ENCODE results near the gene TMEM134. TPM values are rescaled to one million over a fixed set of nuclear protein-coding genes. Genes with fewer than 3 reads are reported as not detected.

TMEM134 gene
- total RNA-seq, 1 donor from 2014 or later: 51.4 TPM

DNA sequence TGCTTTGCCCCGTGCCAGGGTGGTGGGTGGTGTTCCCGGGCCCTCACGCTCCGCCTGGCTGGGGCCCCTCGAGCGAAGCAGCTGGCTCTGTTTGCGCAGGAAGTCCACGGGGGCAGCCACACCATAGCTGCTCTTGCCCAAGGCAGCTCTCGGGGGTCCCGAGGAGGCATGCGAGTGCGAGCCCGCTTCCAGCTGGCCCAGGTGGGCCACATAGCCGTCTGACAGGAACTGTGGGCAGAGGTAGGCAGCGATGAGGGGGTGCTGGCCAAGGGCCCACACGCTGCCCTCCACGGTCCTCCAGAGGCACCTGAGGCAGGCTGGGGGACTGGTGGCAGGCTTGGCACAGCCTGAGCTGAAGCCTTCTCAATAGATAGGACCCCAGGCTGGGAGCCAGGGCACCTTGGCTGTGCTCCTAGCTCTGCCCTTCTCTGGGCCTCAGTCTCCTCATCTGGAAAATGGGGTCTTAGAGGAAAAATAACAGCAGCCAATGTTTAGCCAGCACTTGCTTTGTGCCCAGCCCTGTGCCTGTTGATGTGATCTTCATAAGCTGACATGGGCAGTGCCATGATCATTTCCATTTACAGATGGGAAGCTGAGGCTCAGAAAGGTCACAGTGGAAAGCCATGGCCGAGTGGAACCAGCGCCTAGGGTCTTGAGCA, 23.1 kb upstream of the TMEM134 start:
- no peaks in the 10 kb centered on the region for H3K27me3 Mint-ChIP-seq (ENCODE audit: unreplicated experiment)
- no peak for DNase-seq (ENCODE audit: extremely low spot score, unreplicated experiment)
- H3K4me1 Mint-ChIP-seq (ENCODE audit: unreplicated experiment): peaks cover 2% of the 10 kb centered on the region
- H3K27ac Mint-ChIP-seq (ENCODE audit: unreplicated experiment): no peak overlapping the region
- TF ChIP-seq, protein P1, sequence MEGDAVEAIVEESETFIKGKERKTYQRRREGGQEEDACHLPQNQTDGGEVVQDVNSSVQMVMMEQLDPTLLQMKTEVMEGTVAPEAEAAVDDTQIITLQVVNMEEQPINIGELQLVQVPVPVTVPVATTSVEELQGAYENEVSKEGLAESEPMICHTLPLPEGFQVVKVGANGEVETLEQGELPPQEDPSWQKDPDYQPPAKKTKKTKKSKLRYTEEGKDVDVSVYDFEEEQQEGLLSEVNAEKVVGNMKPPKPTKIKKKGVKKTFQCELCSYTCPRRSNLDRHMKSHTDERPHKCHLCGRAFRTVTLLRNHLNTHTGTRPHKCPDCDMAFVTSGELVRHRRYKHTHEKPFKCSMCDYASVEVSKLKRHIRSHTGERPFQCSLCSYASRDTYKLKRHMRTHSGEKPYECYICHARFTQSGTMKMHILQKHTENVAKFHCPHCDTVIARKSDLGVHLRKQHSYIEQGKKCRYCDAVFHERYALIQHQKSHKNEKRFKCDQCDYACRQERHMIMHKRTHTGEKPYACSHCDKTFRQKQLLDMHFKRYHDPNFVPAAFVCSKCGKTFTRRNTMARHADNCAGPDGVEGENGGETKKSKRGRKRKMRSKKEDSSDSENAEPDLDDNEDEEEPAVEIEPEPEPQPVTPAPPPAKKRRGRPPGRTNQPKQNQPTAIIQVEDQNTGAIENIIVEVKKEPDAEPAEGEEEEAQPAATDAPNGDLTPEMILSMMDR (IDR thresholded peaks at IDR 0.05): no peak
- H3K36me3 Mint-ChIP-seq (ENCODE audit: unreplicated experiment): peaks cover 17% of the 10 kb centered on the region
- H3K4me3 Mint-ChIP-seq (ENCODE audit: unreplicated experiment): no peak overlapping the region
- no peaks in the 10 kb centered on the region for H3K9me3 Mint-ChIP-seq (ENCODE audit: unreplicated experiment)

DNA sequence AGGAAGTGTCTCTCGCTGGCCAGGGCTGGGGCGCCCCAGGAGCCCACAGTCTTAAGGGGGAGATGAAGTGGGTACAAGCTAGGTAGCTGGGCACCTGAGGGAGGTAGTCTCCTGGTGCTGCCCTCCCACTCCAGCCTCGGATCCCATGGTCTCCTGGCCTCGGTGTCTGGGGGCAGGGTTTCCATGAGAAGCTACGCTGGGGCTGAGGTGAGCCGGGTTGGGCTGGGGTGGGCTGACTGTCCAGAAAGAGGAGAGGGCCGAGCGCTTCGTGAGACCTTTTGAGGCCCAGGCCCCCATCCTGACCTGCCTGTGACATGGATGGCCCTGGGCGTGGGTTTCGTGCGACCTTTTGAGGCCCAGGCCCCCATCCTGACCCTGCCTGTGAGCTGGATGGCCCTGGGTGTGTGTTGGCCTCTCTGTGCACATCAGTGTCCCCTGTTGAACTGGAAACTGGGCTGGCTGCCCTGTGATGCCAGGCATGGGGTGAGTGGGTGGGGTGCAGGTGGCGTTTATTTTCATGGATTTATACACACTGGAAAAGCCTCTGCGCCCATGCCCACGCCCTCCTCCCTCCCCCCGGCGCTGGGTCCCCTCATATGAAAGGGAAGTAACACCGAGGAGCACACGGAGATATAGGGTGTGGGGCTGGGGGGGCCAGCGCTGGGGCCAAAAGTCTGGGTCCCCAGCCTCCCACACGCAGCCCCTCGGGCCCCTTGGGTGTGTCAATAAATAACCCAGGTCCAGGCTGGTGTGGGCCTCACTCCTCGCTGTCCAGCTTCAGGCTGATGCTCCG, 22.4 kb upstream of the TMEM134 start:
- TF ChIP-seq, protein P1 (IDR thresholded peaks at IDR 0.05): no peak
- H3K4me1 Mint-ChIP-seq (ENCODE audit: unreplicated experiment): peaks cover 2% of the 10 kb centered on the region
- H3K4me3 Mint-ChIP-seq (ENCODE audit: unreplicated experiment): no peak overlapping the region
- H3K27ac Mint-ChIP-seq (ENCODE audit: unreplicated experiment): no peak overlapping the region
- H3K27me3 Mint-ChIP-seq (ENCODE audit: unreplicated experiment): no peaks in the 10 kb centered on the region
- H3K36me3 Mint-ChIP-seq (ENCODE audit: unreplicated experiment): peaks cover 17% of the 10 kb centered on the region
- DNase-seq (ENCODE audit: extremely low spot score, unreplicated experiment): no peak
- no peaks in the 10 kb centered on the region for H3K9me3 Mint-ChIP-seq (ENCODE audit: unreplicated experiment)

DNA sequence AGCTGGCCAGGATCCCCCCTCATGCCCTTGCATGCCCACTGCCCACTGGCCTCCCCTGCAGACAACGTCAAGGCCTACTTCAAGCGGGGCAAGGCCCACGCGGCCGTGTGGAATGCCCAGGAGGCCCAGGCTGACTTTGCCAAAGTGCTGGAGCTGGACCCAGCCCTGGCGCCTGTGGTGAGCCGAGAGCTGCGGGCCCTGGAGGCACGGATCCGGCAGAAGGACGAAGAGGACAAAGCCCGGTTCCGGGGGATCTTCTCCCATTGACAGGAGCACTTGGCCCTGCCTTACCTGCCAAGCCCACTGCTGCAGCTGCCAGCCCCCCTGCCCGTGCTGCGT, 21.6 kb upstream of the TMEM134 start:
- DNase-seq (ENCODE audit: extremely low spot score, unreplicated experiment): no peak
- H3K27ac Mint-ChIP-seq (ENCODE audit: unreplicated experiment): no peak overlapping the region
- no peaks in the 10 kb centered on the region for H3K27me3 Mint-ChIP-seq (ENCODE audit: unreplicated experiment)
- H3K4me3 Mint-ChIP-seq (ENCODE audit: unreplicated experiment): no peak overlapping the region
- TF ChIP-seq, protein P1 (IDR thresholded peaks at IDR 0.05): no peak
- peaks cover 7% of the 10 kb centered on the region for H3K4me1 Mint-ChIP-seq (ENCODE audit: unreplicated experiment)
- H3K9me3 Mint-ChIP-seq (ENCODE audit: unreplicated experiment): no peaks in the 10 kb centered on the region
- peaks cover 17% of the 10 kb centered on the region for H3K36me3 Mint-ChIP-seq (ENCODE audit: unreplicated experiment)

DNA sequence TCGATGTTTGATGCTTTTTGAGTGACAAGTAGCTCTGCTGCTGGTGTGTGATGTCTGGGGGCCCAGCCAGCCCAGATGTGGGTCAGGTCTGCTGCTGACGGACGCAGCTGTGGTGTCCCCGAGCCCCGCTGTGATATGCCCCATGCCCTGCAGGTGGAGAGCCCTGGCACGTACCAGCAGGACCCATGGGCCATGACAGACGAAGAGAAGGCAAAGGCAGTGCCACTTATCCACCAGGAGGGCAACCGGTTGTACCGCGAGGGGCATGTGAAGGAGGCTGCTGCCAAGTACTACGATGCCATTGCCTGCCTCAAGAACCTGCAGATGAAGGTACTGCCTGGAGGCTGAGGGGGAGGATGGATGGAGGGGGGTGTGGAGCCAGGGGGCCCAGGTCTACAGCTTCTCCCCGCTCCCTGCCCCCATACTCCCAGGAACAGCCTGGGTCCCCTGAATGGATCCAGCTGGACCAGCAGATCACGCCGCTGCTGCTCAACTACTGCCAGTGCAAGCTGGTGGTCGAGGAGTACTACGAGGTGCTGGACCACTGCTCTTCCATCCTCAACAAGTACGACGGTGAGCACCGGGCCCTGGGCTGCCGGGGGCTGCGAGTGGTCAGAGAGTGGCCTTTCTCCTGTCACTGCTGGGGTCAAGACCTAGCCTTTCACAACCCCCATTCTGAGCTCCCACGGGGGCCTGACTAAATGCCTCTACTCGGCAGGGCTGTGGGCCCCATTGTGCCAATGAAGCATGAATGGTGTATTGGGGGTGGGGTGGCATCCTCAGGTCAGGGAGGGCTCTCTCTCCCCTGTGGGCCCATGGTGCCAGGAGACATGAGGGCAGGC, 21.1 kb upstream of the TMEM134 start:
- peaks cover 9% of the 10 kb centered on the region for H3K4me1 Mint-ChIP-seq (ENCODE audit: unreplicated experiment)
- peaks cover 17% of the 10 kb centered on the region for H3K36me3 Mint-ChIP-seq (ENCODE audit: unreplicated experiment)
- no peak overlapping the region for H3K4me3 Mint-ChIP-seq (ENCODE audit: unreplicated experiment)
- no peak for DNase-seq (ENCODE audit: extremely low spot score, unreplicated experiment)
- H3K27ac Mint-ChIP-seq (ENCODE audit: unreplicated experiment): no peak overlapping the region
- TF ChIP-seq, protein P1 (IDR thresholded peaks at IDR 0.05): no peak
- no peaks in the 10 kb centered on the region for H3K9me3 Mint-ChIP-seq (ENCODE audit: unreplicated experiment)
- no peaks in the 10 kb centered on the region for H3K27me3 Mint-ChIP-seq (ENCODE audit: unreplicated experiment)

Measured in osteocyte (in vitro differentiated cells).